CD4-positive, alpha-beta T cell treated with Interleukin-21 for 1 hour (primary cell): ENCODE results near the gene SP9.

Experiments
- DNase-seq: peaks from one replicate; pipeline ENCODE4 v3.0.0-alpha.2; 2020

SP9 gene

DNA sequence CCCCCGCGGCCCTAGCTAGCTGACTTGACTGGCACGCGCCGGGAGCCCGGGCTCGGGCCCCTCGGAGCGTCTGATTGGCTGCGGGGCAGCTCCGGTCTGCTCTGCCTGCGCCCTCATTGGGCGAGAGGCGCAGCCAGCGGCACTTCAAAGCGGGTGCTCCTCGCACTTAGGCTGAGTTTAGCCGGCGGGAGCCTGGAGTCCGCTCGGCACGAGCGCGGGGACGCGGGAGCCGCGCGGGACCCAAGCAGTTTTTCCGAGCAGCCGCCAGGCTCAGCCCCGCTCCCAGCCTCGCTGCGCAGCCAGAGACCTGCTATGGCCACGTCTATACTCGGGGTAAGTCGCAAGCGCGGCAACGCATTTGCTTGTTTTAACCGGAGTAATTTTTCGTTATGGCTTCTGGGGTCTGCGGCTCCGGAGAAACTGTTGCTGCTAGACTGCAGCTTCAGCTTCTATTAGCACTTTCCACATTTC is at the start of gene SP9:
Gene SP9 (plus strand): TSS at position 174 of the 471 bp plus-strand sequence. CDS start 139 bp downstream, at position 313.
- no peak for DNase-seq

DNA sequence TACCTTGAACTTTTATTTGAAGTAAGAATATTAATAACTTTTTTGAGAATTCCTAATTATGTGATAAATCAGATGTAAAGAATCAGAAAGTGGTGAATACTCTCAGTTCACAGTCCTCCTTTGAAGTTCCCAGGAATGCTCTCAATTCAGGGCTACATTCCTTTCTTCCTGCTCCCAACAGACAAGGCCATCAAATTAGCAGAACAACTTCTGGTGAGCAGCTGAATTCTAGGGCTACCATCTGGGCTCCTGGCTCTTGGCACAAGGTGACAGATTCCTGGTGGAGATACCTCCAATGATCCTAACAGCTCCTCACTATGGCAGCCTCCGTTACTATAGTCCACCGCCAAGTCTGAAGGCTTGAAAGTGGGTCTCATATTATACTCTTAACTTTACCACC is 48.6 kb upstream of the SP9 start:
- no peak for DNase-seq

DNA sequence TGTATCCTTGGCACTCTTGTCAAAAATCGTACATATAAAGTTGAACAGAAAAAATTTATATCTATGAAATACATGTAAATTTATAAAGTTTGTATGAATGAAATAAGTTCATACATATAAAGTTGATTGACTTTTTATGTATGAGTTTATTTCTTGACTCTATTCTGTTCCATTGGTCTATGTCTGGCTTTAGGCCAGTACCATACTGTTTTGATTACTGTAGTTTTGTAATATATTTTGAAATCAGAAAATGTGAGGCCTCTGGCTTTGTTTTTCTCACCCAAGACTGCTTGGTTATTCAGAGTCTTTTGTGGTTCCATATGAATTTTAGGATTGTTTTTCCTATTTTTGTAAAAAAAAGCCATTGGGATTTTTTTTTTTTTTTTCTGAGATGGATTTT is 41.8 kb upstream of the SP9 start:
- no peak for DNase-seq

DNA sequence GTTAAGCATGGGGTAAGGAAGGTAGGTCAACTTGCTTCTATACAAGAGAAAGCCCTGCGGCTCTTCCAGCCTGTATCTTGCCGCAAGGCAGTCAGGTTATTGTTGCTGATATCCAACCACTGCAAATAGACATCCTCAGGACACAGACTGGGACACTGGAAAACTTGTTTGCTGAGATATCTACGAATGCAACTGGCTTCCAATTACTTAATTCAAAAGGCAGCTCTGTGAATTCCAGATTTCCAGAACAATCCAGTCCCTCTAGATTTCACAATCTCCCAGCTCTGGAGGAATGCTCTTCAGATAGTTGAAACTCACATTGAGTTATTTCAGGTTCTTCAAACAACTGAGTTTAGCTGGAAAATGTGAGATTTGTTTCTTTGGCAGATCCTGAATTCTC is 34.6 kb upstream of the SP9 start:
- no peak for DNase-seq

- no peak for DNase-seq
Observed at GRCh38 chr2:174312581-174313234, 22.0 kb upstream of the SP9 start.

- no peak for DNase-seq
Observed at GRCh38 chr2:174322149-174322548, 12.6 kb upstream of the SP9 start.

DNA sequence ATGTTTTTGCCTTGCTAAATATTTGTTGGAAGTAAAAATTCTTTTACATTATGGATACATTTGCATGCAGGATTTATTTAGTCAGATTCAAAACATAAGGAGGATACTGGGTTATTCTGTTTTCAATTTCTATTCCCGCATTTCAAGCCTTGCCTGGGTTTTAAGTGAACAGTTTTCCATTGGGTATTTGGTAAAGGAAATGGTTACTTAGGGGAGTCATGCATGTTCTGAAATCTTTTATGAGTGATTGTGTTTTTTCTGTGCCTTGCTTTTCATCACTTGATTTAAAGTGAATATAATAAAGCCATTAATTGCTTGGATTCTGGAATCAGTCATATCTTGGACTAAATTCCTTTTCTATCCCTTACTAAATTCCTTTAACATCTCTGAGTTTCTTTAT is 12.0 kb upstream of the SP9 start:
- no peak for DNase-seq

DNA sequence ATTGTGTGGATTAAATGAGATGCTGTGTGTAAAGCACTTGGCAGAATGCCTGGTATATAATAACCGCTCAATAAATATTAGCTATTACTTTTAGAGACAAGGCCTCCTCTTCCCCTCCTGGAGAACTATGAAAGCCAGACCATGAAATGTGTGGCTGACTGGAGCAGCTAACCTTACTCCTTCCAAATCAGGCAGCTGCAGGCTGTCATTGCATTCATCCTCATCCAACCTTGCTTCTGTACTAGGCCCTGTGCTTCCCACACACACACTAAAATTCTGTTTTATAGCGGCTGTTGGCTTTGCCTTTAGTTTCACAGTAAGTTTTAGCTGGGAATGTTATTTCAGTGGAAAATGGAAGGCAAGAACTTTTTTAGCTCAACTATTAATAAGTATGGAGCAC is 10.2 kb upstream of the SP9 start:
- no peak for DNase-seq

DNA sequence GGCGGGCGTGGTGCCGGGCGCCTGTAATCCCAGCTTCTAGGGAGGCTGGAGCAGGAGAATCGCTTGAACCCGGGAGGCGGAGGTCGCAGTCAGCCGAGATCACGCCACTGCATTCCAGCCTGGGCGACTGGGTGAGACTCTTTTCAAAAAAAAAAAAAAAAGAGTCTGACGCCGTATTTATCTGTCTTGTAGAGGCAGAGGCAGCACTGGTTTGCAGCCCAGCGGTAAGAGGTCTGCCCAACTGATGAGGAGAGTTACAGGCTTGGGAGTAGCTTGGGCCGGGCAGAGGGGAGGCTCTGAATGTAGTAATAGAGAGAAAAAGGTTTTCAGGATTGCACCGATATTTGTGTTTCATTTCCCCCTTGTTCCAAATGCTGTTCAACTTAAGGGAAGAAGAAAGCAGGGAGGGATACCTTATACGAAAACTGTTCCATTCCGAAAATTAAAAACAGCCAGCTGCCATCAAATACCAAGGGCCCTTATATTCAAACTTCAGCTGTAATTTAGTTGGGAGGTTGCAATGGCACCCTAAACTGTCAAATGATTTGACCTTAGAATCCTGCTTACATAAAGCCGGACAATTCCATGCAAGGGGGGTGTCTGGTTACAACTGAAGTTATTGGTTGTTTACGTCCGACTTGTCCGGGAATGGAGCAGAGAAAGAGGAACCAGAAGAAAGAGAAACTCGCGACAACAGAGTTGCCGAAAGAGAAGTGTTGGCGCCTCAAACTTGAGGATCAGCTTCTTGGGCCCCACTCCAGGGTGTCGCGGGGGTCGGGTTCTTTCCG is 9.2 kb upstream of the SP9 start:
- DNase-seq = no peak

- DNase-seq = no peak
Observed at GRCh38 chr2:174326161-174327020, 8.4 kb upstream of the SP9 start.

DNA sequence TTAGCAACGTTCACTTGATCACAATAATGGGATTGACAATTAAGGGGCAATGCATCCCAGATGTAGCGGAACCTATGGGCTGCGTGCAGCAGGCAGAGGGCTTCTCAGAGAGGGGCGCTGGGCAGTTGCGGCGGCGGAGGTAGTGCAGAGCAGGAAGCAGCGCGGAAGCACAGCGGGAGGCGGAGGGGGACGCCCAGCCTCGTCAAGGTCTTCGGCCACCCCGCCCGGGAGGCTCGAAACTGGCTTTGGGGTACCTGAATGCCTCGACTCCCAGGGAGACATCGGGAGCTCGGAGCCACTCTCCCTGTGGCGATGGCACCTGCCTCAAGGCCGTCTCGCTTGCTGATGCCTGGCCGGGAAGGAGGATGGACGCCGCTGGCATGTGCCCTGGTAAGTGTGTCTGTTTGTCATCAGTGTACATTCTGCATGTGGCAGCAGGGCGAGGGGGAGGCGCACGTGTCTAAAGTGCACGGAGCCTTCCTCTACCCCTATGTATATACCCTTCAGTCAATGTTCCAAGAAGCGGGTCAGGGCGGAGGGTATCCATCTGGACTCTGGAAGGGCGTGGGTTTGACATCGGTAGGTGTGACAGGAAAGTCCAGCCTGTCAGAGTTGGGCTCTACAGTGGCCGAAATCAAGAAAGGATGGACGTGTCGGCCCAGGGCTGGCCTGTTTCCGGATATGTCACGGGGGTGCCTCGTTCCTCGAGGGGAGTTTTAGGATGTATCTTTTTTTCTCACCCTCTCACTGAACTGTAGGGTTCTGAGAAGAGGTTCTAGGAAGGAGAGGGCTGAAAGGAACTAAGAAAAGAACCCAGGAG is 7.5 kb upstream of the SP9 start:
- DNase-seq = no peak

GRCh38 chr2:174327841-174328113 is 7.0 kb upstream of the SP9 start:
- DNase-seq = no peak

DNA sequence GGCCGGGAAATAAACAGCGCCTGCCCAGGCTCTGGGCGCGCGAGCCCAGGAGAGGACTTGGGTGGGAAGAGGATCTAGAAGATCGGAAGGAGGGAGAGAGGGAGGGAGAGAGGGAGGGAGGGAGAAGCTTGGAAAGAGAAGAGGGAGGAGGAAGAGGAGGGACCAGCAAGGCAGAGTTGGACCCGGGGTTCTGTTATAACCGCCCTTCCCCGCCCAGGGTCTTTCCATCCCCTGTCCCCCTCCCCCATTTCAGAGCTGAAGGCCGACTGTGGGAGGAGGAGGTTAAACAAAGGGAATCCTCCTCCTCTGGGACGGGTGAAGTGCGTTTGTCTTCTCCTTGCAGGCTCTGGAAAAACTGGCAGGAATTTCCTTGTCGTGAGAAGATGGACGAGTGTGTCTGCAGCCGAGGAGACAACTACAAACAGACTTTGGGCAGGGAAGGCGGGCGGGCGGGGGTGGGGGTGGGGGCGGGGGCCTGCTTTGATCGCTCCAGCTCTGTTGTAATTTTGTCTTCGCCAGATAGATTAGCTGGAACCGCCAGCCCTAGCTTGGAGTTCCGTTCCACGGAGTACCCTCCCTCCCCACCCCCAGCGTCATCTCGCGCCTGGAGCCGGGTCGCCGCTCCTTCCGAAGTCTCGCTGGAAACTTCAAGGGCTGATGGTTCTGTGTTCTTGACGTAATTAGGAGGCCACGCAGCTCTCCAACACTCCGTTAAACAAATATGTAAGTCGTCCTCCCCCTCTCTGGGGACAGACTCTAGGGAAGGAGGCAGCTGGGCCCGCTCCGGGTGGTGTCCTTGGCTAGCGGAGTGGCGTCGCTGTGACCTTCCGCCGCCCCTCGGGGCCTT is 6.4 kb upstream of the SP9 start:
- no peak for DNase-seq

DNA sequence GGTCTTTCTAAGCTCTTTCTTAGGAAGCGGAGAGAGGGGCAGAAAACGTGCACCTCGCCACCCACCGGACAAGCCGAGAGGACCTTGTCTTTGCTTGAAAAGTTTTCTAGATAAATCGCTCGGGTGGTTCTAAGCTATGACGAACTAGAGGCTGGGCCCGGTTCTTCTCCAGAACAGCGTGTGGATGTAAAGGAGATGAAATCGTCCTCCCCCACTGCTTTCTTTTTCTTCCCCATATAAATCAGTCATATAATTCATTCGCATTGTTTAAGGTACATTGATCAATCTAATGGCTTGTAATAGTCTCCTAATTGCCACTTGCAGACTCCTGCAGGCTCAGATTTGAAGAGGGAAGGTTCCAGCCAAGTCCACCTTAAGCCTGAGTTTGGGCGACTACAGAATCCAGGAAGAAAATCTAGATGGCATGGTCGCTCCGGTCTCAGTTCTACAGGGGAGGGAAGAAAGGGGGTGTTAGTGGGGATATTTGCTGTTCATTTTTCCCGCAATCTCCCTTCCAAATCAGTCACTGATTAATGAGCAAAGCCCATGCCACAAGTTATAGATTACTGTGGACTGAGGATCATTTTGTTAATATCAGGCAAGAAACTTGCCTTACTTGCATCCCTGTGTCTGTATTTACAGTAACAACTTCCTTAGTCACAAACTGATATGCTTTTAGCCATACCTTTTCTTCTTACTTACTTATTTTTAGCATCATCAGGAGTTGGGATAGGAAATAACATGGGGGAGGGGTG is 5.6 kb upstream of the SP9 start:
- no peak for DNase-seq

- DNase-seq = no peak
Observed at GRCh38 chr2:174330945-174331594, 3.7 kb upstream of the SP9 start.

DNA sequence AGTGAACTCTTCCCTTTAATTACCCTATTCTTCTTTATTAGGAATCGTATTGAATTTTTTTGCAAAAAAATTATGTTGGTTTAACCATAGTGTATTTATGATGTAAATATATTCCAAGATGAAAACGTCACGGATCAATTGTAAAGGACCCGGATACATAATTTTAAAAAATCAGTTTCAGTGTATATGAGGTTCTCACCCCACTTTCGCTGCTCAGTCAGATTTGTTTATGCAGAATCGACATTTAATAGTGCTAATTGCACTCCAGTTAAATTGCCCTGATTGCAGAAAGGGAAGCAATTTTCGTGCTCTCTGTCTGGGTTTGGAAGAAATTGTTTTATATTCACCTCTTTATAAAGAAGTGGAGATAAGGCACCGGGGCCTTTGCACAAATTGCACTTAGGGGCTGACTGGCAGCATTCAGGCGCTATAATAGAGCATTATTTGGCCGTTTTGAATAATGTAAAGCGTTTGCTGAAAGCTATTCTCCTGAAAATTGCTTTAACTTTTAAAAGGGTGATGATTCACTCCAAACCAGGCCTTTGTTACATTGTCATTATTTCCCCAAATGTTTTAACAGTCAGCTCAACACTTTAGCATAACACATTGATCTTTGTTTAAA is 3.0 kb upstream of the SP9 start:
- no peak for DNase-seq

- DNase-seq = no peak
Observed at GRCh38 chr2:174332217-174332963, 2.4 kb upstream of the SP9 start.

- no peak for DNase-seq
Observed at GRCh38 chr2:174333017-174333371, 1.8 kb upstream of the SP9 start.
